ENCODE results near the gene LRCH1. TPM values are rescaled to one million over a fixed set of nuclear protein-coding genes. Genes with fewer than 3 reads are reported as not detected.

The LRCH1 gene
- total and polyA plus RNA-seq, 10 of the 15 experiments (the other 5 are each of a cell fraction or from before 2014, with no cell fraction given), result 5.3 to 48.9 (median 14.4) TPM

GRCh38 chr13:46726347-46726746, 173.4 kb downstream of the LRCH1 start:
- BruUV-seq (replicated peaks), result no TSS peak
- H4K20me1 ChIP-seq (ENCODE audit: control insufficient read depth, insufficient read depth), result peaks cover 3% of the 10 kb centered on the region; the same call in 1 of the 2 replicates
- CTCF ChIA-PET, result interaction anchor here (1.2 to 2.5 kb wide), 3 partner anchors 125 to 232 kb away, joined by 3 to 10 read pairs (median 3); no protein-coding TSS in a partner anchor
- no peak overlapping the region for H3K4me2 ChIP-seq (ENCODE audit: control insufficient read depth, insufficient read depth)
- peaks cover 6 to 38% of the 10 kb centered on the region in 2 experiments for H3K36me3 ChIP-seq (ENCODE audit: control insufficient read depth in 2 of 2, insufficient read depth in 2 of 2, low read length in 1 of 2)
- POLR2A ChIA-PET, result interaction anchor here (1.0 kb wide), 1 partner anchor 12 kb away, joined by 3 read pairs; no protein-coding TSS in a partner anchor
- TF ChIP-seq CBFB (IDR thresholded peaks at IDR 0.05; ENCODE audit: low read depth), result no peak
- no peak for TF ChIP-seq NBN (IDR thresholded peaks at IDR 0.05)
- no peak for TF ChIP-seq POLR2AphosphoS2 (IDR thresholded peaks at IDR 0.05; ENCODE audit: low read depth, low read length)
- no peak for TF ChIP-seq EP300 (IDR thresholded peaks at IDR 0.05; ENCODE audit: borderline replicate concordance in 1 of 2, control insufficient read depth in 1 of 2, low read depth in 2 of 2, low read length in 2 of 2)
- TF ChIP-seq ZSCAN29 (IDR thresholded peaks at IDR 0.05), result no peak
- TF ChIP-seq REST (IDR thresholded peaks at IDR 0.05; ENCODE audit: low read depth, low read length), result no peak
- TF ChIP-seq IKZF2 (IDR thresholded peaks at IDR 0.05), result no peak
- no peak for TF ChIP-seq ZBTB40 (IDR thresholded peaks at IDR 0.05; ENCODE audit: borderline replicate concordance)
- TF ChIP-seq SREBF2 (IDR thresholded peaks at IDR 0.05; ENCODE audit: low read length), result no peak
- no peaks in the 10 kb centered on the region for H3K4me1 ChIP-seq (ENCODE audit: control insufficient read depth, insufficient read depth, low read length)
- no peak overlapping the region for H3K9ac ChIP-seq (ENCODE audit: control insufficient read depth, insufficient read depth, low read length)
- H3K27me3 ChIP-seq (replicated peaks in 1 of 2; ENCODE audit: control insufficient read depth in 2 of 2, insufficient read depth in 2 of 2, low read length in 1 of 2), result no peaks in the 10 kb centered on the region
- 90% methylated on average over 5 of the region's 5 CpGs for WGBS (ENCODE audit: insufficient coverage, insufficient replicate concordance, low lambda C conversion rate, missing lambda C conversion rate)
- H3K79me2 ChIP-seq (ENCODE audit: control insufficient read depth, insufficient read depth, low read length), result no peaks in the 10 kb centered on the region
- no peak overlapping the region for H3K27ac ChIP-seq (ENCODE audit: control insufficient read depth, insufficient read depth)
- SMC1A ChIA-PET (ENCODE audit: uncharacterized antibody, unreplicated experiment), result interaction anchor here (1.0 to 1.2 kb wide), 2 partner anchors 14 to 547 kb away, joined by 3 read pairs; no protein-coding TSS in a partner anchor
- H2AFZ ChIP-seq (ENCODE audit: control insufficient read depth, low read depth, low read length), result no peak overlapping the region
- intact Hi-C loops (cut with micrococcal nuclease; ENCODE audit: unreplicated experiment) (no loop called here), in situ Hi-C loops (cut with MboI) (loop anchor here (5.0 kb wide), 2 partner anchors 174 to 234 kb away; partner anchors contain the start of gene LRCH1)
- RAD21 ChIA-PET (ENCODE audit: unreplicated experiment), result no interaction called here
- DNase-seq (ENCODE audit: low read depth, low spot score), result no peak
- FAIRE-seq, result no peak
- ATAC-seq, result no peak
- no peak overlapping the region for H3K4me3 ChIP-seq
- no peaks in the 10 kb centered on the region; the same call in 2 of the 3 replicates for H3K9me3 ChIP-seq (replicated peaks; ENCODE audit: control insufficient read depth, insufficient read depth, low read length)

Data from GM12878 (cell line).